ENCODE results near the gene IL23R.

The IL23R gene

GRCh38 chr1:67171574-67171955 is 5.3 kb downstream of the IL23R start:
- TF ChIP-seq CTCF (IDR thresholded peaks at IDR 0.05): no peak

- TF ChIP-seq CTCF (IDR thresholded peaks at IDR 0.05): no peak
Measured at GRCh38 chr1:67171978-67172377, 5.7 kb downstream of the IL23R start.

- TF ChIP-seq CTCF (IDR thresholded peaks at IDR 0.05): no peak
Measured at GRCh38 chr1:67173988-67174387, 7.7 kb downstream of the IL23R start.

GRCh38 chr1:67174716-67175284 is 8.5 kb downstream of the IL23R start:
- no peak for TF ChIP-seq CTCF (IDR thresholded peaks at IDR 0.05)

GRCh38 chr1:67175530-67176087 is 9.4 kb downstream of the IL23R start:
- no peak for TF ChIP-seq CTCF (IDR thresholded peaks at IDR 0.05)

- TF ChIP-seq CTCF (IDR thresholded peaks at IDR 0.05): no peak
Measured at GRCh38 chr1:67184838-67185421, 18.7 kb downstream of the IL23R start.

GRCh38 chr1:67188137-67188536 is 21.9 kb downstream of the IL23R start:
- TF ChIP-seq CTCF (IDR thresholded peaks at IDR 0.05): no peak

All from LNCAP (cell line).